ENCODE measurements around the gene FBXW8.

Gene FBXW8

DNA sequence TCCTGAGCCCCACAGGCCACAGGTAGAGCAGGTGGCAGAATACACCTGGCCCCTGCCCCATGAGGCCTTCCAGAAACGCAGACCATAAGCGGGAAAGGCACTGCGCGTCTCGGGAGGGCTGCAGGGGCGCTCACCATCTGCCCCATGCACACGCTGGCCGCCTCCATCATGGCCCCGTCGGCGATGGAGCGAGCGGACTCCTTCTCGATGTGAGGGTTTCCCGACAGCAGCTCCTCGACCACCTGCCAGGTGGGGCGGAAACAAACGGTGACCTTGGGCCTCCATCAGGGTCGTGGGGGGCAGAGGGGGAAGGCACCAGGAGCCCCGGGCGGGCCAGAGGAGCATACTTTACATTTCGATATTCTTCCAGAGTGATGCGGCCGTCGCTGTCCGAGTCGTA, 135.7 kb downstream of the FBXW8 start (continued):
- TF ChIP-seq, protein P1, sequence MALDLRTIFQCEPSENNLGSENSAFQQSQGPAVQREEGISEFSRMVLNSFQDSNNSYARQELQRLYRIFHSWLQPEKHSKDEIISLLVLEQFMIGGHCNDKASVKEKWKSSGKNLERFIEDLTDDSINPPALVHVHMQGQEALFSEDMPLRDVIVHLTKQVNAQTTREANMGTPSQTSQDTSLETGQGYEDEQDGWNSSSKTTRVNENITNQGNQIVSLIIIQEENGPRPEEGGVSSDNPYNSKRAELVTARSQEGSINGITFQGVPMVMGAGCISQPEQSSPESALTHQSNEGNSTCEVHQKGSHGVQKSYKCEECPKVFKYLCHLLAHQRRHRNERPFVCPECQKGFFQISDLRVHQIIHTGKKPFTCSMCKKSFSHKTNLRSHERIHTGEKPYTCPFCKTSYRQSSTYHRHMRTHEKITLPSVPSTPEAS (tag by site-specific recombination; IDR thresholded peaks at IDR 0.05) = no peak
- TF ChIP-seq SALL2 (tag by site-specific recombination; IDR thresholded peaks at IDR 0.05; ENCODE audit: borderline replicate concordance) (no peak), ZBTB1 (tag by site-specific recombination; IDR thresholded peaks at IDR 0.05) (no peak), ZFP41 (tag by site-specific recombination; IDR thresholded peaks at IDR 0.05; ENCODE audit: borderline replicate concordance) (no peak)
- TF ChIP-seq, protein P2, sequence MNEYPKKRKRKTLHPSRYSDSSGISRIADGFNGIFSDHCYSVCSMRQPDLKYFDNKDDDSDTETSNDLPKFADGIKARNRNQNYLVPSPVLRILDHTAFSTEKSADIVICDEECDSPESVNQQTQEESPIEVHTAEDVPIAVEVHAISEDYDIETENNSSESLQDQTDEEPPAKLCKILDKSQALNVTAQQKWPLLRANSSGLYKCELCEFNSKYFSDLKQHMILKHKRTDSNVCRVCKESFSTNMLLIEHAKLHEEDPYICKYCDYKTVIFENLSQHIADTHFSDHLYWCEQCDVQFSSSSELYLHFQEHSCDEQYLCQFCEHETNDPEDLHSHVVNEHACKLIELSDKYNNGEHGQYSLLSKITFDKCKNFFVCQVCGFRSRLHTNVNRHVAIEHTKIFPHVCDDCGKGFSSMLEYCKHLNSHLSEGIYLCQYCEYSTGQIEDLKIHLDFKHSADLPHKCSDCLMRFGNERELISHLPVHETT (tag by site-specific recombination; IDR thresholded peaks at IDR 0.05) = no peak

DNA sequence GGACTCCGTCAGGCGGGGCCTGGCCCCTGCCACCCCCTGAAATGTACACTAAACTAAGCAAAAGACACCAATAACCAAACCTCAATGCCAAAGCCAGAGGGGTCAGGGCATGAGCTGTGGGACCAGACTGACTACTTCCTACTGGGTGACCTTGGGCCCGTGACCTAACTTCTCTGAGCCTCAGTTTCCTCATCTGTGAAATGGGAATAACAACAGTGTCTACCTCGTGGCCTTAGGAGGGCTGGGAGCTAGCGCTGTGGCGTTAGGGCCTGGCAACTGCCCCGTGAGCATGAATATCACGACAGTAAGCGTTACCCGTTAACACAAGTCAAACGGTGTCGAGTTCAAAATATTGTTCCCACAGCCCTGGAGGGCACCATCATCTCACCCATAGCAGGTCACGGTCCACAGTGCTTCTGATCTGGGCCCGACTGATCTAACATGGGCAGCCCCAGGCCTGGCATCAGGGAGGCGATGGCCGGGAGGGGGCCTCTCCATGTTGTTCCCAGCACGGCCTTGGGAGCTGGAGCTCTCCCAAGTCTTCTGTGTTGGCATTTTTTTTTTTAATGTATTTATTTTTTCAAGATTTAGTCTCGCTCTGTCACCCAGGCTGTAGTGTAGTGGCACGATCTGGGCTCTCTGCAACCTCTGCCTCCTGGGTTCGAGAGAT, 136.2 kb downstream of the FBXW8 start:
- H3K4me1 ChIP-seq (ENCODE audit: control insufficient read depth, insufficient read depth, low read length) = no peaks in the 10 kb centered on the region
- TF ChIP-seq ZNF133 (tag by site-specific recombination; IDR thresholded peaks at IDR 0.05) (no peak), ZNF600 (tag by site-specific recombination; IDR thresholded peaks at IDR 0.05) (no peak), ZNF23 (tag by site-specific recombination; IDR thresholded peaks at IDR 0.05; ENCODE audit: borderline replicate concordance) (no peak), ZNF404 (tag by site-specific recombination; IDR thresholded peaks at IDR 0.05) (no peak), ZNF132 (tag by site-specific recombination; IDR thresholded peaks at IDR 0.05; ENCODE audit: borderline replicate concordance) (no peak), SETDB1 (IDR thresholded peaks at IDR 0.05; ENCODE audit: insufficient read length, low read length) (no peak), ZNF223 (tag by site-specific recombination; IDR thresholded peaks at IDR 0.05) (no peak), ZNF843 (tag by site-specific recombination; IDR thresholded peaks at IDR 0.05) (no peak)
- TF ChIP-seq, protein P3, sequence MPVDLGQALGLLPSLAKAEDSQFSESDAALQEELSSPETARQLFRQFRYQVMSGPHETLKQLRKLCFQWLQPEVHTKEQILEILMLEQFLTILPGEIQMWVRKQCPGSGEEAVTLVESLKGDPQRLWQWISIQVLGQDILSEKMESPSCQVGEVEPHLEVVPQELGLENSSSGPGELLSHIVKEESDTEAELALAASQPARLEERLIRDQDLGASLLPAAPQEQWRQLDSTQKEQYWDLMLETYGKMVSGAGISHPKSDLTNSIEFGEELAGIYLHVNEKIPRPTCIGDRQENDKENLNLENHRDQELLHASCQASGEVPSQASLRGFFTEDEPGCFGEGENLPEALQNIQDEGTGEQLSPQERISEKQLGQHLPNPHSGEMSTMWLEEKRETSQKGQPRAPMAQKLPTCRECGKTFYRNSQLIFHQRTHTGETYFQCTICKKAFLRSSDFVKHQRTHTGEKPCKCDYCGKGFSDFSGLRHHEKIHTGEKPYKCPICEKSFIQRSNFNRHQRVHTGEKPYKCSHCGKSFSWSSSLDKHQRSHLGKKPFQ (tag by site-specific recombination; IDR thresholded peaks at IDR 0.05) = no peak
- TF ChIP-seq, protein P4, sequence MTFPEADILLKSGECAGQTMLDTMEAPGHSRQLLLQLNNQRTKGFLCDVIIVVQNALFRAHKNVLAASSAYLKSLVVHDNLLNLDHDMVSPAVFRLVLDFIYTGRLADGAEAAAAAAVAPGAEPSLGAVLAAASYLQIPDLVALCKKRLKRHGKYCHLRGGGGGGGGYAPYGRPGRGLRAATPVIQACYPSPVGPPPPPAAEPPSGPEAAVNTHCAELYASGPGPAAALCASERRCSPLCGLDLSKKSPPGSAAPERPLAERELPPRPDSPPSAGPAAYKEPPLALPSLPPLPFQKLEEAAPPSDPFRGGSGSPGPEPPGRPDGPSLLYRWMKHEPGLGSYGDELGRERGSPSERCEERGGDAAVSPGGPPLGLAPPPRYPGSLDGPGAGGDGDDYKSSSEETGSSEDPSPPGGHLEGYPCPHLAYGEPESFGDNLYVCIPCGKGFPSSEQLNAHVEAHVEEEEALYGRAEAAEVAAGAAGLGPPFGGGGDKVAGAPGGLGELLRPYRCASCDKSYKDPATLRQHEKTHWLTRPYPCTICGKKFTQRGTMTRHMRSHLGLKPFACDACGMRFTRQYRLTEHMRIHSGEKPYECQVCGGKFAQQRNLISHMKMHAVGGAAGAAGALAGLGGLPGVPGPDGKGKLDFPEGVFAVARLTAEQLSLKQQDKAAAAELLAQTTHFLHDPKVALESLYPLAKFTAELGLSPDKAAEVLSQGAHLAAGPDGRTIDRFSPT (tag by site-specific recombination; IDR thresholded peaks at IDR 0.05) = no peak
- TF ChIP-seq, protein P5, sequence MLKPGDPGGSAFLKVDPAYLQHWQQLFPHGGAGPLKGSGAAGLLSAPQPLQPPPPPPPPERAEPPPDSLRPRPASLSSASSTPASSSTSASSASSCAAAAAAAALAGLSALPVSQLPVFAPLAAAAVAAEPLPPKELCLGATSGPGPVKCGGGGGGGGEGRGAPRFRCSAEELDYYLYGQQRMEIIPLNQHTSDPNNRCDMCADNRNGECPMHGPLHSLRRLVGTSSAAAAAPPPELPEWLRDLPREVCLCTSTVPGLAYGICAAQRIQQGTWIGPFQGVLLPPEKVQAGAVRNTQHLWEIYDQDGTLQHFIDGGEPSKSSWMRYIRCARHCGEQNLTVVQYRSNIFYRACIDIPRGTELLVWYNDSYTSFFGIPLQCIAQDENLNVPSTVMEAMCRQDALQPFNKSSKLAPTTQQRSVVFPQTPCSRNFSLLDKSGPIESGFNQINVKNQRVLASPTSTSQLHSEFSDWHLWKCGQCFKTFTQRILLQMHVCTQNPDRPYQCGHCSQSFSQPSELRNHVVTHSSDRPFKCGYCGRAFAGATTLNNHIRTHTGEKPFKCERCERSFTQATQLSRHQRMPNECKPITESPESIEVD (tag by site-specific recombination; IDR thresholded peaks at IDR 0.05) = no peak
- ChIA-PET CTCF (no interaction called here), POLR2A (no interaction called here)
- no peaks in the 10 kb centered on the region for H3K9me3 ChIP-seq (ENCODE audit: control insufficient read depth, insufficient read depth, low read depth, low read length)
- H3K27ac ChIP-seq (ENCODE audit: extremely low read depth, low read depth, low read length) = no peak overlapping the region
- H3K36me3 ChIP-seq (ENCODE audit: control insufficient read depth in 2 of 2, insufficient read depth in 1 of 2, low read length in 2 of 2) = no peaks in the 10 kb centered on the region
- H3K4me3 ChIP-seq (ENCODE audit: low read depth, low read length) = no peak overlapping the region
